Erythroblast (primary cell): Measurements from ENCODE around the gene EHBP1L1.

Experiments used
- GATA1 ChIP-seq: IDR thresholded peaks from 2 replicates; pipeline ENCODE4 v1.6.1; 2011; ENCODE audit warnings: low read depth, mild to moderate bottlenecking, control low read depth, low read length, moderate library complexity
- POLR2A ChIP-seq: IDR thresholded peaks from 2 replicates; pipeline ENCODE4 v1.6.1; 2011; ENCODE audit warnings: mild to moderate bottlenecking, low read length

GRCh38 chr11:65615950-65616574, 40.2 kb downstream of the EHBP1L1 start:
- TF ChIP-seq POLR2A (no peak), GATA1 (no peak)
